WERI-Rb-1 (cell line): ENCODE results near the gene GCDH.

Source experiments
- DNase-seq: peaks from one replicate; pipeline ENCODE4 v3.0.0-alpha.2; 2020
- H3K27ac ChIP-seq: fragments of 250-450 bp; sonication (Bioruptor Pico); 2 replicates; pipeline ENCODE4 v1.5.1; 2020; ENCODE audit warnings: mild to moderate bottlenecking, moderate library complexity
- H3K27me3 ChIP-seq: fragments of 250-450 bp; sonication (Bioruptor Pico); 2 replicates; pipeline ENCODE4 v1.5.1; 2021; ENCODE audit warnings: mild to moderate bottlenecking, low read depth, moderate library complexity; ENCODE audit not compliant: insufficient read depth, severe bottlenecking
- H3K36me3 ChIP-seq: fragments of 250-450 bp; sonication (Bioruptor Pico); 2 replicates; pipeline ENCODE4 v1.5.1; 2020; ENCODE audit warnings: mild to moderate bottlenecking, moderate library complexity
- H3K4me3 ChIP-seq: 2 replicates; pipeline ENCODE4 v1.5.1; 2011; ENCODE audit warnings: low read depth, mild to moderate bottlenecking, control low read depth, low read length
- H3K9me3 ChIP-seq: fragments of 250-450 bp; sonication (Bioruptor Pico); 2 replicates; pipeline ENCODE4 v1.5.1; 2021; ENCODE audit warnings: mild to moderate bottlenecking, moderate library complexity; ENCODE audit not compliant: severe bottlenecking
- CTCF ChIP-seq: IDR thresholded peaks from 2 replicates; pipeline ENCODE4 v1.5.1; 2011; ENCODE audit warnings: low read depth, mild to moderate bottlenecking, control low read depth, inconsistent platforms, low read length

GCDH gene

GRCh38 chr19:12872255-12872654 lies 18.7 kb upstream of the GCDH start:
- no peak for TF ChIP-seq CTCF
- DNase-seq, result no peak
- Histone ChIP-seq H3K27ac (no peak overlapping the region), H3K9me3 (no peaks in the 10 kb centered on the region), H3K27me3 (no peaks in the 10 kb centered on the region), H3K36me3 (peaks cover 71% of the 10 kb centered on the region), H3K4me3 (no peak overlapping the region)

GRCh38 chr19:12872941-12873890 lies 17.7 kb upstream of the GCDH start:
- peak; percentile 48 for DNase-seq
- H3K4me3 ChIP-seq, result no peak overlapping the region

GRCh38 chr19:12873891-12874745 lies 16.8 kb upstream of the GCDH start:
- Histone ChIP-seq H3K9me3 (no peaks in the 10 kb centered on the region), H3K27ac (no peak overlapping the region), H3K27me3 (no peaks in the 10 kb centered on the region), H3K36me3 (peaks cover 53% of the 10 kb centered on the region), H3K4me3 (no peak overlapping the region)
- no peak for DNase-seq
- no peak for TF ChIP-seq CTCF

More at GRCh38 chr19:12872941-12873890, 17.7 kb upstream of the GCDH start:
- H3K36me3 ChIP-seq, result peaks cover 62% of the 10 kb centered on the region
- TF ChIP-seq CTCF, result no peak
- no peaks in the 10 kb centered on the region for H3K9me3 ChIP-seq
- H3K27ac ChIP-seq, result no peak overlapping the region
- no peaks in the 10 kb centered on the region for H3K27me3 ChIP-seq

- no peak for DNase-seq
- Histone ChIP-seq H3K27ac (no peak overlapping the region), H3K36me3 (peaks cover 47% of the 10 kb centered on the region), H3K27me3 (no peaks in the 10 kb centered on the region), H3K9me3 (no peaks in the 10 kb centered on the region), H3K4me3 (no peak overlapping the region)
- no peak for TF ChIP-seq CTCF
Observed at GRCh38 chr19:12875086-12875485, 15.9 kb upstream of the GCDH start.

GRCh38 chr19:12880551-12881171 lies 10.3 kb upstream of the GCDH start:
- Histone ChIP-seq H3K27ac (no peak overlapping the region), H3K9me3 (peaks cover 6% of the 10 kb centered on the region), H3K4me3 (no peak overlapping the region), H3K36me3 (no peaks in the 10 kb centered on the region), H3K27me3 (no peaks in the 10 kb centered on the region)
- DNase-seq, result no peak
- no peak for TF ChIP-seq CTCF
